ENCODE measurements around the gene PARL.

The PARL gene

DNA sequence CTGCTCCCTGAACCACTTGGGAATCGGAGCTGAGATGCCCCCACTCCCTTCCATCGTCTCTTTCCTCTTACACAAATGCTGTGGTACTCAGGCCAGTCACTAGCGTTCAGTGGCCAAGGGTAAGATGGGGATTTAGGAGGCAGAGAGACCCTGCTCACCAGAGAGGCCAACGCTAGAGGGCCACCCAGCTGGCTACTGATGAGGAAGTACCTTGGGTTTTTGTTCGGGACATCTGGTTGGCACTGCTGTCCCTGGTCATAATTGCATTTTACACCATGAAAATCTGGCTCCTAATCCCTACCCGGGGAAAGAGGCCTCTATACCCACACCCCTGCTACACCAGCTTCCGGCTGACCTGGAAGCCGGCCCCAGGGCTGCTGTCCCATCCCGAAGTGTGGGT lies 67.0 kb downstream of the PARL start:
- no peak for DNase-seq (ENCODE audit: low spot score)

DNA sequence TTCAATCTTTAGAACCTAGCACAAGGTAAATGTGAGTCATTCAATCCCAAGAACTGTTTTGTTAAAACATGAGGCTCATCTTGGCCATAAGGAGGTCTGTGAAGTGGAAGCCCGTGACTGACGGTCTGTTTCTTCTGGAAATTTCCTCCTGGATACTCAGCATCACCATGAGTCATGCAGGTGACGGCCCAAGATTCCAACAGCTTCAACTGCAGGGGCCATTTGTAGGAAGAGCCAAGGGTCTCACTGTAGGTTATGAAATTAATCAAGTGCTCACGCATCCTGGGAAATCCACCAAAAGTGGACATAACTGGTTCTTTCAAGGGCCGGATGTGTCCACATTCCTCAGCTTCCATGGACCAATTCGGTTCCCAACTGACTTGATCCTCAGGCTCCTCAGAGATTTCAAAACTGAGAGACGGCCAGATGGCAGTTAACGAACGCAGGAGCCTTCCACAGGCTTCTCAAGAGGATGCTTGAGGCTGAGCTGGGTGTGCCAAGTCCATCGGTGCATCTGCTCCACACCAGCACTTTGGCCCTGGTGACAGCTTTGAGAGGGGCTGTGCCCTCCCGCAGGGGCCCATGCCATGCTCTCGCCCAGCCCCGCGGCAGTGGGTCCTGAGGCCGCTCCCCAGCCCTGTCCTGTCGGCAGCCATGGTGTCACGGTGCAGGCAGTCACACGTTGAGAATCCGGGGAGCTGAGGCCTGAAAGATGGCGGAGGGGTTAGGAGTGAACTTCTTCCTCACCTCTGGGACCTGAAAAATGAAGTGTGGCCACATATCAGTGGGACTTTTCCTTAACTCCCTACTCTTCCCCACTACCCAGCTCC lies 67.8 kb downstream of the PARL start:
- DNase-seq (ENCODE audit: low spot score): no peak

DNA sequence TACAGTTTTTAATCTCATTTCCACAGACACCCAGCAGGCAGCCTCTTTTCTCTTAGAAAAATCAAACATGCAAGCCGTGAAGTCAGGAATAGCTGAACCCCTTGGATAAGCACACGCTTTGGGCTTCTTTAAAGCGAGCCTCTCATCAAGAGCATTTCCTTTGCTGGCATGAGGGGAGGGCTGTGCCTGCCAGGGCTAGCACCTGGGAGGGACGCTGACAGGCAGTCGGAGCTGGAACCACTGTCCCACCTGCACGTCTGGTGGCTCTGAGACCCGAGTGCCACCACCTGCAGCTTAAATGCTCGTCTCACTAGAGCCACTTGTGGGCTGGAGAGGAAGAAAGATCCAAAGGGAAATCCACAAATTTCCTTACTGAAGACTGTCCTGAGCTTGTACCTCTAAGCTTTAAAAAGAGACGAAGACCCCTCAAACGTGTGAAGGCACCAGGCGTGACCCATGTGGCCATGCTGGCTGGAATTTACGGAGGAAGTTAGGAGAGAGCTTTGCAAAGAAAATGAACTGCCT lies 68.7 kb downstream of the PARL start:
- DNase-seq (ENCODE audit: low spot score): no peak

DNA sequence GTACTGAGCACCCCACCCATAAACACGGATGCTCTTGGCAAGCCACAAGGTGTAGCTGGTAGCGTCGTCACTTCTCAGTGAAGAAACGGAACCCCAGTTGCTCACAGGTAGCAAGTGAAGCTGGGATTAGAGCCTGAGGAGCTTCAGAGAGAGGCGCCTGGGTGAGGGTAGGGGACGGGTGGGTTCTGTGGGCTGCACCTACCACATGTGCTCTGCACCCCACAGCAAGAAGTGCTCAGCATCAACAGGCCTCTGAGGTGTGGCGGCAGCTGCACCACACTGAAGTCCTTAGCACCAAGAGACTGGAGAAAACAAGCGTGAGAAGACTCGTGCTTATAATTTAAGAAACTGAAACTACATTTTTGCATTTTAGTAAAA lies 69.1 kb downstream of the PARL start:
- DNase-seq (ENCODE audit: low spot score): no peak

DNA sequence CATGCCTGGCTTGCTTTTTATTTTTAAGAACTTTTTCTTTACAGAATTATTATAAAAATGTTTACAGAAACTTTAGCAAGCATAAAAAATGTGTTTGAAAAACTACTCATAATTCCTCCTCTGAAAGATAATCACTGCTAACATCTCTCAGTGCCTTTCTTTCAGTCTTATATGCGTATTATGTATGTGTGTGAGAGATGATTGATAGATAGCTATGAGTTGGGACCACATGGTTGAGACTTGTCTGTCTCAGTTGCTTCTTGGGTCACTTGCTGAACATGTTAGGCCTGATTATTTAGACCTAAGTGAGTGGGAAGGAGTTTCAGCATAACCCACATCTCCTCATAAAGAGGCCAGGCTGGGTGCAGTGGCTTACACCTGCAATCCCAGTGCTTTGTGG lies 70.4 kb downstream of the PARL start:
- no peak for DNase-seq (ENCODE audit: low spot score)

DNA sequence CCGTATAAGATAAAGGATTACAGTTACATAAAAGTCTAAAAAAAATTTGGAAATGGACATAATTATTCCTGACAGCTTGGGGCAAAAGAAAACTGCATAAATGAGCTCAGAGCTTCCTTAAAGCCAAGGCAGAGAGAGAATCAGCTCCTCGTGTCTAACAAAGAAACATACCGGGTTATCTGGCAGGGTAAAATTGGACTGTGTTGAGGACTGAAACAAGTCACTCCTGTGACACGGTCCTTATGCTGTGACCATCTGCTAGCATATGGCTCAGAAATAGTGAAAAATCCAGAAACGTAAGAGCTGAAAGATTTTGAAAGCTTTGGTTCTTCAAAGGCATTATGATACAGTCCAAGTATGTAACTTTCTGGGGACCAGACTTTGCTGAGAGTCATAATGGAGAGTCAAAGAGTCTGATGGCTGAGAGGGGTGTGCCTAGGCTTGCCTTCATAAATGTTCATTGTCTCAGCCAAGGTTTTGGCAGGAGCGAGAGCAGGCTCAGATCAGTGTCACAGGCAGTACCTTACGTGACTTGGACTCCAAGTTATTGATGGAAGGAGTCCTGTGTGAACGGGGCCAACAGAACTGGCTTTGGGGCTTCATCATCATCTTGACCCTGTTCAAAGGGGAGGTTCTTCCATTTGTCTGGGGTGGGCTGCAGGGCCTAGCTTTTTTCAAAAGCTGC lies 71.8 kb downstream of the PARL start:
- DNase-seq (ENCODE audit: low spot score): peak; percentile 84

DNA sequence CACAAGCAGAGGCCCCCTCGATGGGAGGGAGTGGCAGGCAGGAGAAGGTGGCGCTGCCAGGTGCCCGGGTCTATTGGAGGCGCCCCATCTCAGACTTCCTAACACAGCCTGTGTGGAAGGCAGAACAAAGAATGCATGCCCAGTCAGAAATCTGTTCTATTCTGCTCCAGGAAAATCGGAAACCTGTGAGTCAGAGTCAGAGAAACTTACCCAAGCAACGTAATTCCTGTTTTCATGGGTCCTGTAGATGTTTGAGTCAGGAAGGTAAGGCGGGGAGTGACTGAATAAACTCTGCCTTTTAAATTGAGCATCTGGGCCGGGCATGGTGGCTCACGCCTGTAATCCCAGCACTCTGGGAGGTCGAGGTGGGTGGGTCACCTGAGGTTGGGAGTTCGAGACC lies 73.0 kb downstream of the PARL start:
- no peak for DNase-seq (ENCODE audit: low spot score)

DNA sequence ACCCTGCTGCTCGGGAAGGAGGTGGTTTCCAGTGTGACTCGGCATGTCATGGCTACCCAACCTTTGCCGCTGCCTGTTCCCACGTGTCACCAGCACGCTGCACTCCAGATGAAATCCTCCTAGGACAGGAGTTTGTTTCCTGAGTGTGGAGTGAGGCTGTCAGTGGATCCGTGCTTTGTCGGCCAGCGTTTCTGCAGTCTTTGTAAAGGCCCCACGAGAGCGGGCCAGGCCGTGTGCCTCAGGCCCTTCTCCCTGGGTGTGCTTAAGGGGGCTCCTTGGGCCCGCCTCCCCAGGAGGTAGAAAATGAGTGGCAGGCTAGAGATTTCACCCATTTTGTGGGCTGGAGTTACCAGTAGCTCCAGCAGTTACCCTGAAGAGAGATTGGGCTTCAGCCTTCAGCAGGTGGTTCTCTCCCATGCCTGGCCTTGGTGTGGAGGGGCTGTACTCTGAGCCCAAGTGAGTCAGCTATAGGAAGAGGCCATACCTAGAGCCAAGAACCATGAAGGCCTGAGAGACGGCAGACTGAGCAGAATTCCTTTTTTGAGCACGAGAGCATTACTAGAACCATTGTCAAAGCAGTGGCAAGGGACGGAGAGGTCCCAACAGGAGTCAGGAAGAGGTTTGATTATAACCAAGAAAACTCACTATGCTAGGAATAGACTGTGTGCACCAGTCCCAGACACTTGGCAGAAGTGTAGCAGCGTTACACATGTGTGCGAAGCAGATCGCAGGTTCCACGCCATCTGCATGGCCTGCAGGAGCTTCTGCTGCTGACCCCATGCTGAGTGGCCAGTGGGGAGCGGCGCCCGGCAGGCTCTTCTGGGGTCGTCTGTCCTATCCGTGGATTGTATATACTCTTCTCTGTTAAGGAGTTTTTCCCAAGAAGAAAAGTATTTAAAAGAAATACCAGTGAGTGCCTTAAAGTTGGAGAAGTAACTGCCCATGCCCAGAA lies 73.8 kb downstream of the PARL start:
- DNase-seq (ENCODE audit: low spot score): no peak

DNA sequence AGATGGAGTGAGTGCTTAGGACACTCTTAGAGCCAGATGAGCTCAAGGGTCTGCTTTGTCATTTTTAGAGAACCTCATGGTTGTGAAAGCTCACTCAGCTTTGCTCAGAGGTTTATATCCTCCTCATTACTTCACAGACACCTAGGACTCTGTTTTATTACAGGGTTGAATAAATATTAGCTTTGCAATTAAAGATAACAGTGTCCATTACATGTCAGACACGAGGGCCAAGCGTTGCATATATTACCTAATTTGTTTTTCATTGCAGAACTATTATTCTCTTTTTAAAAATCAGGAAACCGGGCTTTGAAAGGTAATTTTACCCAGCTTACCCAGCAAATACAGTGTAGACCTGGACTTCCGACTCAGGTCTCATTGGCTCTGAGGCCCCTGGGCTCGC lies 75.4 kb downstream of the PARL start:
- DNase-seq (ENCODE audit: low spot score): no peak

DNA sequence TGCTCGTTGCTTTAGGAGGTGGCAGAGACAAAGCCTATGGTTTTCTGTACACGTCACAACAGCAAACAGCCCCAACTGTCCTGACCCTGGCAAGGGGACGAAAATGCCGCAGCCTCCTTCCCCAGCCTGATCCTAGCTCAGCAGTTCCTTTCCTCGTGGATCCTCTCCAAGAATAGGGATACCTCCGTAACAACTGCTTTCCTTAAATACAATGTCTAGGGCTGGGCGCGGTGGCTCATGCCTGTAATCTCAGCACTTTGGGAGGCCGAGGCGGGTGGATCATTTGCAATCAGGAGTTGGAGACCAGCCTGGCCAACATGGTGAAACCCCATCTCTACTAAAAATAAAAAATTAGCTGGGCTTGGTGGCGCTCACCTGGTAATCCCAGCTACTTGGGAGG lies 76.3 kb downstream of the PARL start:
- DNase-seq (ENCODE audit: low spot score): no peak

DNA sequence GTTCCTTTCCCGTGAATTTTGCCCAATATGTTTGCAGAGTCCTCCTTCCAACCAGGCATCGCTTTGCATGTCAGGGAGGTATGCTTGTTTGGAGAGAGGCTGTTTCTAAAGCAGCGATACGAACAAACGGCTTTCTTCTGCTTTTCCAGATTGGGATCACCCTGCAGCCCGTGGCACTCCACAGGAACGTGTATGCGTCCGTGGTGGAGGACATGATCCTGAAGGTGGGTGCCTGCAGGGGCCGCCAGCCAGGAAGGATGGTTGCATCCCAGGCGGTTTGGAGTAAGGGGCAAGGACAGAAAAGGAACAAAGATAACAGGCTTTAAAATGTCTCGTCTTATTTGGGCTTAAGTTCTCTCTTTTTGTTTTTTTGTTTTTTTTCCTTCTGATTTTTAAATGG lies 76.8 kb downstream of the PARL start:
- no peak for DNase-seq (ENCODE audit: low spot score)

DNA sequence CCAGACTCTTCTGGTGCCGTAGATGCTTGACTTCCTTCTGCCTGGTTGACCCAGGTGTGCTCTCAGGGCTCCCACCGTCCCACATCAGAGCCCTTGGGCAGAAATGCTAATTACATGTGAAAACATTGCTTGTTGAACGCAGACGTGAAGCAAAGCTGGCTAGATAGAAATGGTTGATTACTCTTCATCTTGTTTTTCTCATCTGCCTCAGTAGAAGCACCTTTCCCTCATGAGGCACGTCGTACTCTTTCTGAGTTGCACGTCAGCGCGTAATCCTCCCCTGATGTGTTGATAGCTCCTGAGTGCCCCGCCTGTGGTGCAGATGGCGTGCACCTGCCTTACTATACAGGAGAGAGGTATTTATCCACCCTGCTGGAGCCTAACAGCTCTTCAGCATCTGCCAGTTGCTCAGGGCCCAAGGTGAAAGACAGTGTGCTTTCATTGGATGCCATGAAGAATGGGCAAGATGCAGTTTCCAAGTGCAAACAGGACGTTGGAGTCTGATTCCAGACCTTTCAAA lies 77.4 kb downstream of the PARL start:
- DNase-seq (ENCODE audit: low spot score): no peak

DNA sequence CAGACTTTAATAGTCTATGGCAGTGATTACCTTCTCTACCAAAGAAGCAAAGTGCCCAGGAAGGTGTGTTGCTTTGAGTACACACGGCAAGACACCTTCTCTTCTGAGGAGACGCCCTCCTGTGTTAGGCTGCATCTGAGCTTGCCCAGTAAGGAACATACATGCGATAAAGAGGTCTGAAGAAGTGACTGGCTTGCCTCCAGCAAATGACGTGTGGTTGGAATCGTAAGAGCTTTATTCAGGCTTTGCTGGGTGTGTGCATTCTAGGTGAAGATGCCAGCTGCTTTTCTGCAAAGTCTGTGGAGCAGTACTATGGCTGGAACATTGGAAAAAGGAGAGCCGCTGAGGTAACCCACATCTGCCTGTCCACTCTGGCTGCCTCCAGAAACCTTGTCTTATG lies 81.7 kb downstream of the PARL start:
- DNase-seq (ENCODE audit: low spot score): no peak

DNA sequence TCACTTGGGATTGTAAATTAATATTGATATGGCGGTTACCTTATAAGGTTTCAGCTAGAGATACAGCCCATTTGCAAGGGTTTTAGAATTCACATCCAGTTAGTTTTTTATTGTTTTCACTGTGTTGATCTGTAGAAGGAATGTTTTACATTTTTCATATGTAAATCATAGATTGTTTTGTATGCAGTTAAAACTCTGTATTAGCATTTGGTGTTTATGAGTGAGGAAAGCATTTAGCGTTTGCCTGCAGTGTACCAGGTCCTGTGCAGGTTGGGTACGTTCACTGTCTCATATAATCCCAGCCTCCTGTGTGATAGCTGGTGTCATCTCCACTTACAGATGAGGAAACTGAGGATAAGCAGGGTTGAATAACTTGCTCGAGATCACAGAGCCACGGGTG lies 83.1 kb downstream of the PARL start:
- no peak for DNase-seq (ENCODE audit: low spot score)

DNA sequence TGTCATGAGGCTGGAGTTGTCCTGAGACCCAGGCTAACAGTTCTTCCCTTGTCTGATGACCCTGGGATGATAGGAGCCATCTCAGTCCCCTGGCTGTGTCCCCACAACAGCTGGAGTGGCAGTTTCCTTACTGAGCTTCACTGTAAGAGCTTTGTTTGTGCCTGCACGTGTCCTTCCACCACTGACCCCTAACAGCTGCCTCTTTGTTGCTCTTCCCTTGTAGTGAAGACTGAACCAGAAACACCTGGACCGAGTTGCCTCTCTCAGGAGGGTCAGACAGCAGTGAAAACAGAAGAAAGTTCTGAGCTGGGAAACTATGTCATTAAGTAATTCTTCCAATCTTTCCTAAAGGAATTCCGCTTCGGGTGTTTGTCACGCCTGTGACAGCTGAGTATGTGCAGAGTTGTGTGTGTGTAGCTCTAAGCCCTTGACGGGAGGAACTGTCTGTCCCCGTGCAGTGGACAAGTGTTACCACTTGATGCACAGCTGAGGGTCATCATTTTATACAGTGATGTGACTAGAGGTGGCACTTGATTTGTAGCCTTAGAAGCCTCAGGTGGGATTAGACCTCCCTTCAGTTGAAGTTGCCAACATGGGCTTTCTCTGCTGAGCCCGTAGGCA lies 84.3 kb downstream of the PARL start:
- peak; percentile 95 for DNase-seq (ENCODE audit: low spot score)

DNA sequence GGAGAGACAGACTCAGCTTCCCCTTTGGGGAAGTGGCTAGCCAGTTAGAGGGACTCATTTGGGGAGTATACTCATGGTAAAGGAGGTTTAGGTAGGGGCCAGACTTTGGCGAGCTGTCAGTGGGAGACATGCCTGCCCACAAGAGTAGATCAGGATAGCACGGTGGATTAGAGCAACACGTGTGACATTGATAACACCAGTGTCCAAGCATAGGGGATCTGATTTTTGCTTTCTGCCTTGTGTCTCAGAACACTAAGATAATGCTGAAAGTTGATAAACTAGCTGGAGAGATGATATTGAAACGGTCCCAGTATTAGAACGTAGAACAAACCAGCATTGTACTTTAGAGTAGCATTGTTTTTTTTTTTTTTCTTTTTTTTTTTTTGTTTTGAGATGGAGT lies 85.2 kb downstream of the PARL start:
- no peak for DNase-seq (ENCODE audit: low spot score)

DNA sequence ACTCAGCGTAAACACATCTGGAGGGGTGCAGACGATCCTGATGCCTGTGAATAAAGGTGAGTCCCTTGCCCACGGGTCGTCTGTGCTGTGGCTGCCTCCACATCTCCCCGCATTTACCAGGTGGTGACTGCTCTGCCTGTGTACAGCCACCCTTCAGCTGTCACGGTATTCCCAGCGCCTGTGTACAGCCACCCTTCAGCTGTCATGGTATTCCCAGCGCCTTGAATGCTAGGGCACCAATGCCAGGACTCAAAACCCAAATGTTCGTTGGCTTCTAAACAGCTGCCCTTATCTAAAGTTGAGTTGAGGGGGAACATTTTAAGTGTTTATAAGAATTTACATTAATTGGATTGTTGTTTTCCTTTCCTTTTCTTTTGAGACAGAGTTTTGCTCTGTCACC lies 86.7 kb downstream of the PARL start:
- DNase-seq (ENCODE audit: low spot score): no peak

DNA sequence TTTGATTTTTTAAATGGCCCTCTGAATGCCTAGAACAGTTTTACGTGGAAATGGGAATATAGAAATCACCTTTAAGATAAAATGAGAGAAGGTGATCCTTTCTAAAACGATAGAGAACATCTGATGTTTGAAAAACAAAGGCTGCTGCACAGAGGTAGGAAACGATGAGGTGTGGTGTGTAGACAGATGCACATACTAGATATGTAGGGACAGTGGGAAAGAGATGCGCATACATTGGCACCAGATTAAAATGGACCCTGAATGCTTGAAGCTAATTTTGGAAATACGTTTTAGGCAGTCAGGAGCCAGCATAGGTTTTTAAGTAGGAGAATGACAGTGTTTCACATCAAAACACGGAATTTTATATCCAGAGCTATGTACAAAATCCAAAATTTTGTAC lies 88.3 kb downstream of the PARL start:
- DNase-seq (ENCODE audit: low spot score): no peak

DNA sequence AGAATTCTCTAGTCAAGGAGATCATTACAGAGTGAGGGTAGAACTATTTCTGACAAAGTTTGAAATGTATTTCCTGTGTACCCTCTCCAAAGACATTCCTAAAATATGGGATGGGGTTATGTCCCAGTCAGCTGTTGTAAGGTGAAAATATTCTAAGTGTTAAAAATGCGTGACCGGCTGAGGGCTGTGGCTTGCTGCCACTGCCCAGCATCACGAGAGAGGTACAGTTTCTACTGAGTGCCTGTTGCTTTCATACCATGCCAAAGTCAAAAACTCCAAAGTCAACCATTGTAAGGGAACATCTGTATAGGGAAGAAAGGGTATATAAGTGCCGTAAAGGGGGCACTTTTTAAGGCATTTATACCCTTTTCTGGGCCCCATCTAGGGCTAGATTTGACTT lies 90.2 kb downstream of the PARL start:
- no peak for DNase-seq (ENCODE audit: low spot score)

DNA sequence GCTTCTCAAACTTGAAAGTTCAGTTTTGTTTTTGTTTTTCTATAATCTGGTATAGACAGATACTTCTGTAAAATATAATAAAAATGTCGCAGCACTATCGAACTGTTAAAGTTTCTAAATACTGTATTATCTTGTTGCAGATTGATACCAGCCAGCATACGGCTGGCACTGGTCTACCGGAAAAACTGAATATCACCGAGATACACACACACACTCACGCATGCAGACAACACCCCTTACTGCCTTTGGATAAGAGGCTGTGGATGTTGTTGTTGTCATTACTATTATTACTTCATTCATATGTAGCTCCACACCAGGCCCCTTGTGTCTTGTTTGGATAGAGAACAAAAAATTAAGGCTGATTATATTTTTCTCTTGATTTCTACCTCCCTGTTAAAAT lies 91.7 kb downstream of the PARL start:
- no peak for DNase-seq (ENCODE audit: low spot score)

DNA sequence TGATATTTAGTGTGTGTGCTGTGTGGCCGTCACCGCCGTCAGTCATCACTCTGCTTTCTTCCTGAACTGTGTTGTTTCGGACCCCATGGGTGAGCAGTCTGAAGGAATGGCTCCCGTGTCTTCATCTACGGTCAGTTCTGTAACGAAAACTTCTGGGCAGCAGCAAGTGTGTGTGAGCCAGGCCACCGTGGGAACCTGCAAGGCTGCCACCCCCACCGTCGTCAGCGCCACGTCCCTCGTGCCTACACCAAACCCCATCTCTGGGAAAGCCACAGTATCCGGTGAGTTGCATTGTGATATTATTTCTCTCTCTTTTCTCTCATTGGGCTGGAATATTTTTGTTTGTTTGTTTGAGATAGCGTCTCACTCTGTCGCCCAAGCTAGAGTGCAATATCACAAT lies 94.0 kb downstream of the PARL start:
- no peak for DNase-seq (ENCODE audit: low spot score)

DNA sequence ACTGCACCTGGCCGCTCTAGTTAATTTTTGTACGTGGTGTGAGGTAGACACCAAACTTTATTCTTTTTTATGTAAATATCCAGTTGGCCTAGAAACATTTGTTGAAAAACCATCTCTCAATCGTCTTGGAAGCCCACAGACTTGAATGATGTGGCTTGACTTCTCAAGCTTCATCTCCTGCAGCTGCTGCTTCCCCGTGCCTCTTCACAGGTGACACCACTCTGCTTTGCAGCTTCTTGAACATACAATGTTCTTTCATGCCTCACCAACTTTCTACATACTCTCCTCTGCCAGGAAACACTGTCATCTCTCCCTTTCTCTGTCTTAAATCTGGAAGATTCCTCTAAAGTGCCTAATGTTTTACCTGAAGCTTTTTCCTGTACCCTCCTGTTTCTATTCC lies 94.9 kb downstream of the PARL start:
- no peak for DNase-seq (ENCODE audit: low spot score)
